OCI-LY1 (cell line): Measurements from ENCODE around the gene BMP7.
A peak's percentile ranks its signal among the peaks of the same experiment; 100 is the strongest.

ENCODE experiments used
- H2AFZ ChIP-seq: fragments of 200-600 bp; sonication (generic), shearing (Covaris generic); 2 replicates; pipeline ENCODE4 v1.6.0; 2014; ENCODE audit warnings: antibody characterized with exemption, mild to moderate bottlenecking, low read length
- H3F3A ChIP-seq: fragments of 200-600 bp; sonication (generic), shearing (Covaris generic); 2 replicates; pipeline ENCODE4 v1.6.0; 2014; ENCODE audit warnings: mild to moderate bottlenecking, antibody characterized with exemption, low read length, moderate library complexity; ENCODE audit not compliant: insufficient read depth
- H3K27ac ChIP-seq: fragments of 200-600 bp; sonication (generic); 2 replicates; pipeline ENCODE4 v1.5.1; 2014; ENCODE audit warnings: low read length, mixed run types, mild to moderate bottlenecking, low read depth; ENCODE audit not compliant: poor library complexity, severe bottlenecking
- H3K27me3 ChIP-seq: fragments of 200-600 bp; sonication (generic); 2 replicates; pipeline ENCODE4 v1.6.0; 2014; ENCODE audit warnings: antibody characterized with exemption, mild to moderate bottlenecking, low read length, moderate library complexity; ENCODE audit not compliant: insufficient read depth
- H3K36me3 ChIP-seq: fragments of 200-600 bp; sonication (generic); 2 replicates; pipeline ENCODE4 v1.6.1; 2014; ENCODE audit warnings: mild to moderate bottlenecking, antibody characterized with exemption, low read length, moderate library complexity, mixed read lengths; ENCODE audit not compliant: insufficient read depth
- H3K4me1 ChIP-seq: fragments of 200-600 bp; sonication (generic); 2 replicates; pipeline ENCODE4 v1.5.1; 2014; ENCODE audit warnings: mild to moderate bottlenecking, low read length, moderate library complexity; ENCODE audit not compliant: insufficient read depth, severe bottlenecking
- H3K4me2 ChIP-seq: fragments of 200-600 bp; sonication (generic), shearing (Covaris generic); 2 replicates; pipeline ENCODE4 v1.6.1; 2014; ENCODE audit warnings: low read length
- H3K4me3 ChIP-seq: fragments of 200-600 bp; sonication (generic); 2 replicates; pipeline ENCODE4 v1.5.1; 2014; ENCODE audit warnings: low read length, low read depth, mild to moderate bottlenecking, mixed read lengths; ENCODE audit not compliant: poor library complexity, severe bottlenecking
- H3K79me2 ChIP-seq: fragments of 200-600 bp; shearing (Covaris generic); 2 replicates; pipeline ENCODE4 v1.6.1; 2016; ENCODE audit warnings: mixed run types, low read length, mixed read lengths; ENCODE audit not compliant: insufficient read depth
- H3K9ac ChIP-seq: fragments of 200-600 bp; sonication (generic), shearing (Covaris generic); 2 replicates; pipeline ENCODE4 v1.6.1; 2014; ENCODE audit warnings: mild to moderate bottlenecking, low read length, mixed read lengths
- H3K9me2 ChIP-seq: fragments of 200-600 bp; sonication (generic), shearing (Covaris generic); 2 replicates; pipeline ENCODE4 v1.6.1; 2014; ENCODE audit warnings: low read depth, mild to moderate bottlenecking, low read length, mixed read lengths
- H3K9me3 ChIP-seq: fragments of 200-600 bp; shearing (Covaris generic); 2 replicates; pipeline ENCODE4 v1.6.1; 2014; ENCODE audit warnings: low read length, mixed read lengths
- H4K20me1 ChIP-seq: fragments of 200-600 bp; sonication (generic), shearing (Covaris generic); 2 replicates; pipeline ENCODE4 v1.6.0; 2016; ENCODE audit warnings: mild to moderate bottlenecking, low read length; ENCODE audit not compliant: insufficient read depth
- EZH2 ChIP-seq: fragments of 200-600 bp; sonication (generic), shearing (Covaris generic); IDR thresholded peaks from 2 replicates; pipeline ENCODE4 v1.8.0; 2017; ENCODE audit warnings: borderline replicate concordance, mixed run types, mild to moderate bottlenecking, antibody characterized with exemption, low read length, moderate library complexity, mixed read lengths
- TF ChIP-seq, protein P1 (sequence below): fragments of 200-600 bp; sonication (generic), shearing (Covaris generic); IDR thresholded peaks from 2 replicates; pipeline ENCODE4 v1.5.1; 2017; ENCODE audit warnings: mild to moderate bottlenecking, antibody characterized with exemption, low read length, moderate library complexity, mixed read lengths

Gene BMP7

DNA sequence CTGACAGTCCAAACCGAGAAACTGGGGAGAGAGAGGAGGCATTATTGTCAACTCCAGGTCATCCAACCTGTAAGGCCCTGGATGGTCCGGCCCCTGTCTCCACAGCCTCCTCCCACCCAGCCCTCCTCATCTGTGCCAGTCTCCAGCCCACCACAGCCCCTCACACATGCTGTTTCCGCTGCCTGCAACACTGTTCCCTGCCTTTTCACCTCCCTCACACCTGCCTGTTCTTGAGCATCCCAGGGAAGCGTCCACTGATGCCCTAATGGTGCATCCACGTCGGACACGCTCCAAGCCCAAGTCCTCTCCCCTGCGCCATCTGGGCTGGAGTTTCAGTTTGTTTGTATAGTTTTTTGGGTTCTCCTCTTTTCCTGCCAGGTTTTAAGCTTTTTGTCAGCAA, 52.0 kb downstream of the BMP7 start:
- 0 out of 2 replicates have a peak, but pooled peaks cover 3% of the 10 kb centered on the region for H3F3A ChIP-seq
- H3K9me3 ChIP-seq = no peaks in the 10 kb centered on the region
- H3K4me3 ChIP-seq = no peak overlapping the region
- H2AFZ ChIP-seq = no peak overlapping the region
- H4K20me1 ChIP-seq = no peaks in the 10 kb centered on the region
- H3K9ac ChIP-seq = no peak overlapping the region
- H3K9me2 ChIP-seq = no peaks in the 10 kb centered on the region
- H3K79me2 ChIP-seq = peaks cover 22% of the 10 kb centered on the region
- H3K27ac ChIP-seq = peak overlapping the region; percentile 61
- peaks cover 100% of the 10 kb centered on the region for H3K36me3 ChIP-seq
- peaks cover 24% of the 10 kb centered on the region for H3K4me1 ChIP-seq
- H3K27me3 ChIP-seq = no peaks in the 10 kb centered on the region
- H3K4me2 ChIP-seq = no peak overlapping the region
- TF ChIP-seq, protein P1, sequence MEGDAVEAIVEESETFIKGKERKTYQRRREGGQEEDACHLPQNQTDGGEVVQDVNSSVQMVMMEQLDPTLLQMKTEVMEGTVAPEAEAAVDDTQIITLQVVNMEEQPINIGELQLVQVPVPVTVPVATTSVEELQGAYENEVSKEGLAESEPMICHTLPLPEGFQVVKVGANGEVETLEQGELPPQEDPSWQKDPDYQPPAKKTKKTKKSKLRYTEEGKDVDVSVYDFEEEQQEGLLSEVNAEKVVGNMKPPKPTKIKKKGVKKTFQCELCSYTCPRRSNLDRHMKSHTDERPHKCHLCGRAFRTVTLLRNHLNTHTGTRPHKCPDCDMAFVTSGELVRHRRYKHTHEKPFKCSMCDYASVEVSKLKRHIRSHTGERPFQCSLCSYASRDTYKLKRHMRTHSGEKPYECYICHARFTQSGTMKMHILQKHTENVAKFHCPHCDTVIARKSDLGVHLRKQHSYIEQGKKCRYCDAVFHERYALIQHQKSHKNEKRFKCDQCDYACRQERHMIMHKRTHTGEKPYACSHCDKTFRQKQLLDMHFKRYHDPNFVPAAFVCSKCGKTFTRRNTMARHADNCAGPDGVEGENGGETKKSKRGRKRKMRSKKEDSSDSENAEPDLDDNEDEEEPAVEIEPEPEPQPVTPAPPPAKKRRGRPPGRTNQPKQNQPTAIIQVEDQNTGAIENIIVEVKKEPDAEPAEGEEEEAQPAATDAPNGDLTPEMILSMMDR = no peak
- no peak for TF ChIP-seq EZH2

DNA sequence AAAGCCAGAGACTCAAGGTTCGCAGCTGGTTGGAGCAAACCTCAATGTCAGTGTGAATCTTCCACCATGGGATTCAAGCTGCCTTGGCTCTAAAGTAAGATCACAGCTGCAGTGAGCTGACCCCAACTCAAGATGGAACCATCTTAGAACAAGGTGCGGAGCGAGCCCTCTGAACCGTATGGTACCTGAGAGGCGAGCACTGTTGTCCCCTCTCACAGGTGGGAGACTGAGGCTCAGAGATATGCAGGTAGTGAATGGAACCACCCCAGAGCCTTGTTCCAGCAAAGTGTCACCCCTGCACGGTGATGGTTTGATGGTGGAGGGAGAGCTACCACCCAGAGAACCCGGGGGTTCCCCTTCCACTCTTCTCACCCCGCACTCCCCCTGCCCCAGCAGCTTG, 52.5 kb downstream of the BMP7 start:
- no peaks in the 10 kb centered on the region for H3K9me2 ChIP-seq
- H3K36me3 ChIP-seq = peaks cover 99% of the 10 kb centered on the region
- no peak overlapping the region for H3K4me2 ChIP-seq
- peaks cover 24% of the 10 kb centered on the region for H3K4me1 ChIP-seq
- no peaks in the 10 kb centered on the region for H3K9me3 ChIP-seq
- no peak overlapping the region for H3K9ac ChIP-seq
- TF ChIP-seq, protein P1 = no peak
- no peak for TF ChIP-seq EZH2
- H3K27ac ChIP-seq = no peak overlapping the region
- no peaks in the 10 kb centered on the region for H3K27me3 ChIP-seq
- peaks cover 23% of the 10 kb centered on the region for H3K79me2 ChIP-seq
- no peaks in the 10 kb centered on the region for H4K20me1 ChIP-seq
- no peak overlapping the region for H2AFZ ChIP-seq
- H3F3A ChIP-seq = 0 out of 2 replicates have a peak, but pooled peaks cover 3% of the 10 kb centered on the region
- H3K4me3 ChIP-seq = no peak overlapping the region

DNA sequence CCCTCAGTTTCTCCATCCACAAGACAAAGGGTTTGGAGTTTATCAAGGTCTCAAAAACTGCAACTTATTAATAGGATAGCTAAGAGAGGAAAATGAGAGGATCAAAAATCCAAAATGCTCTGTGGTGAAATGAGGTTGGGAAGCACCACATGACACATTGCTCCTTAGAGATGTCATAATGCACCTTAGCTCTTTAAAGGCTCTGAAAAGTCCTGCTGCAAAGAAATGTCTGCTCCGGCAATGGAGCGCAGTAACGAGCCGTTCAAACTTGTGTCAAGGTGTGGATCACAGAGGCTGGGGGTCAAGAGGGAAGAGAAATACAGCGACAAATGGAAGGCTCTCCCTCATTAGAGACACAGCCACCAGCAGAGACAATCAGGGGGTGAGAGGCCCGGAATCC, 53.1 kb downstream of the BMP7 start:
- H3K4me2 ChIP-seq = no peak overlapping the region
- peaks cover 27% of the 10 kb centered on the region for H3K79me2 ChIP-seq
- H2AFZ ChIP-seq = no peak overlapping the region
- H3K4me3 ChIP-seq = no peak overlapping the region
- peaks cover 99% of the 10 kb centered on the region for H3K36me3 ChIP-seq
- TF ChIP-seq EZH2 = no peak
- TF ChIP-seq, protein P1 = no peak
- H3K27ac ChIP-seq = no peak overlapping the region
- no peaks in the 10 kb centered on the region for H4K20me1 ChIP-seq
- no peaks in the 10 kb centered on the region for H3K9me2 ChIP-seq
- peaks cover 24% of the 10 kb centered on the region for H3K4me1 ChIP-seq
- H3K9ac ChIP-seq = no peak overlapping the region
- H3F3A ChIP-seq = 0 out of 2 replicates have a peak, but pooled peaks cover 3% of the 10 kb centered on the region
- H3K27me3 ChIP-seq = no peaks in the 10 kb centered on the region
- H3K9me3 ChIP-seq = no peaks in the 10 kb centered on the region
